Cardiac fibroblast (primary cell): ENCODE measurements around the gene COL4A2.

ENCODE experiments used
- DNase-seq, 2 donors: peaks; one replicate each; pipeline versions ENCODE4 v3.0.0 to v3.0.0-alpha.2; 2010; ENCODE audit warnings: low read depth in 2 of 2
- H3K4me3 ChIP-seq, 2 donors: replicated peaks in 1 of 2; 1 replicate in 1 of 2; 2 replicates in 1 of 2; pipeline ENCODE4 v1.5.1; 2011; ENCODE audit warnings: low read depth in 2 of 2, low read length in 2 of 2, mild to moderate bottlenecking in 2 of 2, moderate library complexity in 1 of 2
- CTCF ChIP-seq: IDR thresholded peaks from one replicate; pipeline ENCODE4 v1.5.1; 2011; ENCODE audit warnings: low read depth, mild to moderate bottlenecking, low read length, inconsistent platforms

Gene COL4A2

GRCh38 chr13:110490009-110490770, 183.1 kb downstream of the COL4A2 start:
- TF ChIP-seq CTCF: no peak
- DNase-seq: no peak
- no peak overlapping the region for H3K4me3 ChIP-seq

GRCh38 chr13:110491869-110492678, 185.0 kb downstream of the COL4A2 start:
- no peak for DNase-seq
- no peak overlapping the region for H3K4me3 ChIP-seq
- TF ChIP-seq CTCF: no peak

- DNase-seq: no peak
- no peak for TF ChIP-seq CTCF
- H3K4me3 ChIP-seq: no peak overlapping the region
Observed at GRCh38 chr13:110492679-110493593, 185.9 kb downstream of the COL4A2 start.

- TF ChIP-seq CTCF: no peak
- no peak for DNase-seq
- no peak overlapping the region for H3K4me3 ChIP-seq
Observed at GRCh38 chr13:110493613-110494012, 186.5 kb downstream of the COL4A2 start.

- no peak for DNase-seq
- no peak overlapping the region for H3K4me3 ChIP-seq
- no peak for TF ChIP-seq CTCF
Observed at GRCh38 chr13:110495376-110495775, 188.3 kb downstream of the COL4A2 start.

GRCh38 chr13:110495881-110496280, 188.8 kb downstream of the COL4A2 start:
- TF ChIP-seq CTCF: no peak
- DNase-seq: no peak
- H3K4me3 ChIP-seq: no peak overlapping the region
